Posterior cingulate gyrus (tissue), 11 donors: ENCODE data around the gene ELF2.
A peak's percentile ranks its signal among the peaks of the same experiment; 100 is the strongest.
"Not testable (repeated sequence)": the region's sequence is repeated elsewhere in the genome, so short reads cannot be mapped to it uniquely, and the experiment has no call there.

Experiments
- DNase-seq, 10 donors: peaks; one replicate each; pipeline versions ENCODE4 v3.0.0 to v3.0.0-alpha.2; 2020 to 2021; ENCODE audit warnings: mixed read lengths in 3 of 10
- intact Hi-C: fragments of 100-400 bp; cut with DNase I; formaldehyde crosslinking; loops from one replicate; pipeline ENCODE4 v1.15.1; 2023

ELF2 gene

DNA sequence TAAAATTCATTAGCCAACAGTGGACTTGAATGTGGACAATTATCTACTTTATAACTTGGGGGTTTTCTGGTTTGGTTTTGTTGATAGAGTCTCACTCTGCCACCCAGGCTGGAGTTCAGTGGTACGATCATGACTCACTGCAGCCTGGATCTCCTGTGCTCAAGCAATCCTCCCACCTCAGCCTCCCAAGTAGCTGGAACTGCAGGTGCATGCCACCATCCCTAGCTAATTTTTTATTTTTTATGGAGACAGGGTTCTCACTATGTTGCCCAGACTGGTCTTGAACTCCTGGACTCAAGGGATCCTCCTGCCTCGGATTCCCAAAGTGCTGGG lies 12.4 kb upstream of the ELF2 start:
- no peak for DNase-seq
- intact Hi-C loops: no loop called here

DNA sequence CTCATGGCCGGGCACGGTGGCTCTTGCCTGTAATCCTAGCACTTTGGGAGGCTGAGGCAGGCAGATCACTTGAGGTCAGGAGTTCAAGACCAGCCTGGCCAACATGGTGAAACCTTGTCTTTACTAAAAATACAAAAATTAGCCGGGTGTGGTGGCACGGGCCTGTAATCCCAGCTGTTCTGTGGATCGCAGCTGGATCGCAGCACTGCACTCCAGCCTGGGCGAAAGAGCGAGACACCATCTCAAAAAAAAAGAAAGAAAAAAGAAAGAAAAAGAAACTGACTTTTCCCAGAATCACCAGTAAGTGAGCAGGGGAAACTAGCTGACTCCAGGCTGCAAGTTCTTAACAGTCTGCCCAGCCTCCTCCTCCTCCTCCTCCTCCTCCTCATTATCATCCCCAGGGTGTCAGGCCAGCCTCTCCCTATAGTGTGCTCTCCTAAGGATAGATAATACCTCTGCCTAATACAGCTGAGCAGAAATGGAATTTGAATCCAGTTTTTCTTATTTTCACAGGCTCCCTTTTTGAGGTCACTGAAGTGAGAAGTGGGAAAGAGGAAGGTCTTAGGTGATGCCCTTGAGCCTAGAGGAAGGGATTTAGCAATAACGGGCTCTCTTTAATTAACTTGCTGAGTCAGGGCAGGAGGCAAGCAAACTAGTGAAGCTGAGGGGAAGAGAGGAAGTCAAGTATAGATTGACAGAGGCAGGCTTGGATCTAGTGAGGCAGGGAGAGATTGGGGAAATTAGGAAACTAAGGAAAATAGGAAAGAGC lies 11.8 kb upstream of the ELF2 start:
- intact Hi-C loops: no loop called here
- DNase-seq: no peak

DNA sequence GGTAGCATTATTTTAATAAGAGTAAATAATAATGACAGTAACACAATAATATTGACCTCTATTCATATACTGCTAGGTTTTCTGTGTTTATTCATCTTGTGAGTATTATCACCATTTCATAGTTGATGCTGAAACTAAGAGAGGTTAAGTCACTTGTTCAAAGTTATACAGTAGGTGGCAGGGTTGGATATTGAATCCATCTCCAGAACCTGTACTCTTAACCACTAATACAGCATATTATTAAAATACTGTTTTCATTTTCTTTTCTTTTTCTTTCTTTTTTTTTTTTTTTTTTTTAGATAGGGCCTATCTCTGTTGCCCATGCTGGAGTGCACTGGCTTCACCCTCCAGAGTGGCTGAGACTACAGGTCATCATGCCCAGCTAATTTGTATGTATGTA lies 7.1 kb upstream of the ELF2 start:
- no peak for DNase-seq
- intact Hi-C loops: no loop called here

DNA sequence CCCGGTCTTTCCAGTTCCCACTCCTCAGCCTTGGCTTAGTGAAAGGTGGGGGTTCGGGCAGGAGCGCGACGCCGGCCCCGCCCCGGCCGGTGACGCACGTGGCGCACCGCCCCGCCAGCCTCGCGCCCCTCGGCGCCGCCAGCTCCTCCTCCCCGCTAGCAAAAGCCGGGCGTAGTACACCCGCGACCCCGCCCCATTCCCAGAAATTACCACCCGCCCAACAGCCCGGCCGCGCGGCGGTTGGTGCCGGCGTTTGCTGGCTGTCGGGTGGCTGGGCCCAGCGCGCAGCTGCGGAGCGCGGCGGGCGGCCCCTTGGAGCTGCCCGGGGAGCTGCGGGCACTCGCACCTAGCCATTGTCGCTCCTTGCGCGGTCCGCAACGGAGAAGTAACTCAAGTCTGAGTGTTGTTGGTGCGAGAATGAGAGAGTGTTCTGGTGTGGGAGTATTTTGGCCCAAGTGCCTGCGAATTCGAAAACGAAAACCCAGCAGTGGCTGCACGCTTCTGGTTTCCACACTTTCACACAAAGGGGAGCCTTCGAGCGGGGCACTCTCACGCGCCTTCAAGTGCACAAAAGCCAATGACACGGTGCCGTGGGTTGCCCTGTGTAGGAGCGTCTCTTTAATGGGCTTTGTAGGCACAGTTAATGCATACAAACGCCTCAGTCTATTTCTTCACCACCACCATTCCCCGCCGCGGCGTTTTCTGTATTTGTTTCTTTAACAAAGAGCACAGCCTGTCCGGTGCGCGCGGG lies 1.0 kb upstream of the ELF2 start:
- intact Hi-C loops: loop anchor here (1.0 to 10.0 kb wide), 6 partner anchors 81 to 379 kb away; partner anchors contain the start of genes NAA15, NOCT, RAB33B and SETD7
- peak; percentile 85 to 99 (median 92) for DNase-seq

DNA sequence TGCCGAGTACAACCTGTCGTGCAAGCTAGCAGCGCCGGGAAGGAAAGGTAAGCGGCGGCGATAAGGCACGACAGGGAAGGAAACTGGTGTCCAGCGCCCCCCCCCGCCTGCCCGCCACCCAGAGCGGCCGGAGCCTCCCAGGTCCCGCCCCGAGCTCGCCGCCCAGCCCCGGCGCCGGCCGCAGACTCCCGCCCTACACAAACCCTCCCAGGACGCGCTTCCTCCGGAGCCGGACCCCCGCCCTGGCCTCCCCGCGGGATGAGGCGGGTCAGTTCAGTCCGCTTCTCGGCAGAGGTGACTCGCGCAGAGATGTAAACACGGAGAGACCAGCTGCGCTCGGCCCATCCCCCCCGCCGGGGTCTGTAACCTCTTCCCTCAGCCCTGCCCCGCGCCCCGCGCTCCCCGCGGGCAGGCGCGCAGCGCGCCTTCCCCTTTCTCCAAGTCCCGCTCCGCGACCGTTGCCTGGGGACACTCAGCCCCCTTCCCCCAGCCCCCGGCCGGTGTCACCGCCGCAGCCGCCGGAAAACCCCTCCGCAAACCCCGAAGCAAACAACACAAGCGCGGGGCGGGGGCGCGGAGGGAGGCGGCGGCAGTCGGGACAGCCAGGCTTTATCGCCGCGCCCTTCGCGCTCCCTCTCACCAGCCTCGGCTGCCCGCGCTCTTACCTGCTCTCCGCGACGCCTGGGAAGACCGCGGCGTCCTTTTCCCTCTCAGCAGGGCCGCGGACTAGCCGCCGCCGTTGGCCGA lies 543 bp downstream of the ELF2 start:
- intact Hi-C loops: loop anchor here (5.0 to 10.0 kb wide), 4 partner anchors 79 to 381 kb away; partner anchors contain the start of genes NOCT, RAB33B and SETD7
- peak; percentile 64 to 96 (median 74) for DNase-seq

DNA sequence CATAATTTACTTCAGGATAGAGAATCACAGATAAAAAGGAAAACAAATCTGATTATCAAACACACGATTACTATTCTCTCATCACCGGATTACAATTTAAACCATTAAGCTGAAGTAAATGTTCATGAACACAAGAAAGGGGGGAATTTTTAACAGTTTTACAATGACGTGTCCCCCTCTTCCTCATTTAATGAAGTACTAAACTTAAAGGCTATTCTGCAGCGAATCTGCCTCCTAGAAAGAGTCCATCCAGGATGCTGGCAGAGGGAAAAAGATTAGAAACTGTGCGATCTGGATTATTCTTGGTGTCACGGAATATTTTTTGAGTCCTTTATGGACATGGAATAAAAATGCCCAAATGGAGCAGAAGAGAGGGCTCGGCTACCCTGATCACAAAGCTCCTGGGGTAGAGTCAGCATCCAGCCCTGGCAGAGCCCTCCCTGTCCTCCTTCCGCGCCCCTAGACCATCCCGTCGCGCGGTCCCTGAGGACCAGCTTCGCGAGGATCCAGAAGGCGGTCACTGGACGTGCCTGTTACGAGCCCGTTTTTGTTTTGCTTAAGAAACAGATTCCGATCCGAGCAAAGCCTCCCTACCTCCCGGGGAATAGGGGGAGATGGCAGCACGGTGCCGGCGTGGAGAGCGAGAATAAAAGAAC lies 1.2 kb downstream of the ELF2 start:
- intact Hi-C loops: loop anchor here (5.0 to 10.0 kb wide), 4 partner anchors 78 to 382 kb away; partner anchors contain the start of genes NOCT, RAB33B and SETD7
- peak in 1 of 10 donors; percentile 18 for DNase-seq

DNA sequence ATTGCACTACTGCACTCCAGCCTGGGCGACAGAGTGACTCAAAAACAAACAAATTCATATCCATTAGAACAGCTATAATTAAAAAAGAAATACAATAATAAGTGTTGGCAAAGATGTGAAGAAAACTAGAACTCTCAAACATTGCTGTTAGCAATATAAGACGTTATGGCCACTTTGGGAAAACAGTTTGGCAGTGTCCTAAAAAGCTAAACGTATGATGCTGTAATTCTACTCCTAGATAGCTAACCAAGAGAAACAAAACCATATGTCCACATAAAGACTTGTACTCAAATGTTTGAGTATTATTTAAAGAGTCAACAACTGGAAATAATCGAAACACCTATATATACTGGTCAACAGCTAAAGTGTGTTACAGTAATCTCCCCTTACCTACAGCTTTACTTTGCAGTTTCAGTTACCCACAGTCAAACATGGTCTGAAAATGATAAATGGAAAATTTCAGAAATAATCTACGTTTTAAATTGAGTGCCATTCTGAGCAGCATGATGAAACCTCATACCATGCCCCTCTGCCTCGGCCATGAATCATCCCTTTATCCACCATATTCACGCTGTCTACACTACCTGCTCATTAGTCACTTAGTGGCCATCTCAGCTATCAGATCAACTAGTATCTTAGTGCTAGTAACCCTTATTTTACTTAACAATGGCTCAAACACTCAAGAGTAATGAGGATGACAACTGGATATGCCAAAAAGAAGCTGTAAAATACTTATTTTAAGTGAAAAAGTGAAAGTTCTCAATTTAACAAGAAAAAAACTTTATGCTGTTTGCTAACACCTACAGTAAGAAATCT lies 4.9 kb downstream of the ELF2 start:
- intact Hi-C loops: loop anchor here (10.0 kb wide), 2 partner anchors 157 to 283 kb away; partner anchors contain the start of genes NOCT and RAB33B

DNA sequence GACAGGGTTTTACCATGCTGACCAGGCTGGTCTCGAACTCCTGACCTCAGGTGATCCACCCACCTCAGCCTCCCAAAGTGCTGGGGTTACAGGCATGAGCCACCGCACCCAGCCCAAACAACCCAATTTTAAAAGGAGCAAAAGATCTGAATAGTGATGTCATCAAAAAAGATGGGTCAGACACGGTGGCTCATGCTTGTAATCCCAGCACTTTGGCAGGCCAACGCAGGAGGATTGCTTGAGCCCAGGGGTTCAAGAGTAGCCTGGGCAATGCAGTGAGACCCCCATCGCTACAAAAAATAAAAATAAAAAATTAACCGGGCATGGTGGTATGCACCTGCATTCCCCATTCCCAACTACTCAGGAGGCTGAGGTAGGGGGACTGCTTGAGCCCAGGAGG lies 6.1 kb downstream of the ELF2 start:
- DNase-seq: no peak
- intact Hi-C loops: loop anchor here (10.0 kb wide), 2 partner anchors 156 to 284 kb away; partner anchors contain the start of genes NOCT and RAB33B

More for the DNA sequence above, 4.9 kb downstream of the ELF2 start:
- DNase-seq: no peak

DNA sequence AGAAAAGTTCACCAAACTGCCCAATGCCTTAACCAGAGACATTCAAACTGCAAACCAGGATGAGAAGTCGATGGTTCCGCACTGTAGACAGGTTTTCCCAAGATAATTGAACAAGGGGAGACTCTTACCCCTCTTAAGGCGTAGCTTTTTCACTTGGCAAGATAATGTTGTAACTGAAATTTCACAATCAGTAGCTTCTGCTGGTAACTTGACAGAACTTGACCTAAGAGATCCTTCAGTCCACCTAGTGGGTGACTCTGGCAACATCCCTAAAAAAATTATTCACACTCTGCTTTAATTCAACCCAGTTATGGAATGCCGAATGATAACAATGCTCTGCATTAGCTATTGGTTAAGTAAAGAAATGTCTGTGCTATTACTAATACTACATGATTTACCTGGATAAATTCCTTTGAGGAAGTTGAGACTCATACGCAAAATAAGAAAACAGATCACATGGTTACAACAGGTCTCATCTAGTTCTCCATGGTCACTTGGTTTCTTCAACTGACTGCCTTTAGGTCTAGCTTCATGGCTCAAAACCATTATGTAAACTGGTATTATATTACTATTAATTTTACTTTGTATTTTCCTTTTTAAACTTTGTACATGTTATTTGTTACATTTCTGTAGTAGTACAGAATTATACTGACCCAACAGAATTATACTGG lies 9.1 kb downstream of the ELF2 start:
- intact Hi-C loops: no loop called here
- DNase-seq: no peak

DNA sequence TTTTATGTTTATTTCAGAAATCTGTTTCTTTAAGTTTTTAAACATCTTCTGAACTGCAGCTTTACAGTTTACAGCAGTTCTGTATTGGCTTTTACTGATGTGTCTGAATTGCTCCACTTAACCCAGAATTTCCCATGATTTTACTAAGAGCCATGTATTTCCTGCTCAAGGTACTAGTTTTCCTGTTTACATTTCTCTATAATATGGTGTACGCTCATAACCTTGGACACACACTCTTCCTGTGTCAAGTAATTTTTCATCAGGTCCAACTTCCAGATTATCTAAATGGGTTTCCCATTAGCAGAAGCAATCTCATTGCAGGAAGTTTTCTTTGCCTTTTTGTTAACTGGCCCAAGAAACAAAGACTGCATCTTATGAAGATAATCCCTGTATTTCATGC lies 12.3 kb downstream of the ELF2 start:
- DNase-seq: no peak
- intact Hi-C loops: no loop called here

DNA sequence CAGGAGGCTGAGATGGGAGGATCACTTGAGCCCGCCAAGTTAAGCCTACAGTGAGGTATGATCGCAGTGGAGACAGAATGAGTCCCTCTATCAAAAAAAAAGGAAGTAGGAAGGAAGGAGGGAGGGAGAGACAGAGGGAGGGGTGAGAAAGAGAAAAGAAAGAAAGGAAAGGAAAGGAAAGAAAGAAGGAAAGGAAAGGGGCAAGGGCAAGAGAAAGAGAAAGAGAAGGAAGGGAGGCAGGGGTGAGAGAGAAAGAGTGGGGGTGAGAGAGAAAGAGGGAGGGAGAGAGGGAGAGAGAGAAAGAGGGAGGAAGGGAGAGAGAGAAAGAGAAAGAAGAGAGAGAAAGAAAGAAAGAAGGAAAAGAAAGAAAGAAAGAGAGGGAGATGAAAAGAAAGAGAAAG lies 13.2 kb downstream of the ELF2 start:
- intact Hi-C loops: no loop called here
- no peak for DNase-seq

DNA sequence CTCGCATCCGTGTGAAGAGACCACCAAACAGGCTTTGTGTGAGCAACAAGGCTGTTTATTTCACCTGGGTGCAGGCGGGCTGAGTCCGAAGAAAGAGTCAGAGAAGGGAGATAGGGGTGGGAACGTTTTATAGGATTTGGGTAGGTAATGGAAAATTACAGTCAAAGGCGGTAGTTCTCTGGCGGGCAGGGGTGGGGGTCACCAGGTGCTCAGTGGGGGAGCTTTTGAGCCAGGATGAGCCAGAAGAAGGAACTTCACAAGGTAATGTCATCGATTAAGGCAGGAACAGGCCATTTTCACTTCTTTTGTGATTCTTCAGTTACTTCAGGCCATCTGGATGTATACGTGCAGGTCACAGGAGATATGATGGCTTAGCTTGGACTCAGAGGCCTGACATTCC lies 19.0 kb downstream of the ELF2 start:
- intact Hi-C loops, DNase-seq: not testable (repeated sequence)

DNA sequence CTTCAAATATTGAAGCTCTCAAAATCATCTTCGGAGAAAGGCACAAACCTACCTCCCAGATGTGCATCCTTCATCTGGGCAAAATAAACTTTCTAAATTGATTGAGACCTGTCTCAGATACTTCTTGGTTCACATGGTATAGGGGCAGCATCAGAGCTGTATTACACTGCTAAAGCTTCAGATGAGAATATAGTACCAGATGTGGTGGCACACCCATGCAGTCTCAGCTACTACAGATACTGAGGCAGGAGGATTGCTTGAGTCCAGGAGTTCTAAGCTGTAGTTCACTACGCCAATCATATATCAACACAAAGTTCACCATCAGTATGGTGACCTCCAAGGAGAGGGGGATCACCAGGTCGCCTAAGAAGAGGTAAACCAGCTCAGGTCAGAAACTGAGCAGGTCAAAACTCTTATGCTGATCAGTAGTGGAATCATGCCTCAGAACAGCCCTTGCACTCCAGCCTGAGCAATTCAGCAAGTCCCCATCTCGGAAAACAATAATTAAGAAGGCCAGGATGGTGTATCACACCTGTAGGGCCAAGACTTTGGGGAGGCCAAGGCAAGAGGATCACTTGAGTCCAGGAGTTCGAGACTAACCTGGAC lies 22.0 kb downstream of the ELF2 start:
- intact Hi-C loops: no loop called here
- DNase-seq: no peak

DNA sequence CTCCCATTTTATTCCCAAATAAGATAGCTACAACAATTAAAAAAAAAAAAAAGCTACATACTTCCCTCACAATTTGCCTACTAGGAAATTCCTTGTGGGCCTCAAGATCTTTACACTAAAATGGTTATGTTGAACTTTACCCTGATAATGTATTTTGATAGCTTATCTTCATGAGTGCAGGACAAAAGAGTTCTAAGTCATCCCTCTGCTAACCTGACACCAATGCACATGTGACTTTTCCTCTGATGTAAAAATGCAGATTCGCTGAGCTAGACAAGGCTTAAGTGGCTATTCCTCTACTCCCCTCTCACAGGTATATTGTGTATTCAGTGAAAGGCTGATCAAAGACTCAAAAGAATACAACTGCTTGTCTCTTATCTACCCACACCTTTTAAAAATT lies 22.5 kb downstream of the ELF2 start:
- no peak for DNase-seq
- intact Hi-C loops: no loop called here

DNA sequence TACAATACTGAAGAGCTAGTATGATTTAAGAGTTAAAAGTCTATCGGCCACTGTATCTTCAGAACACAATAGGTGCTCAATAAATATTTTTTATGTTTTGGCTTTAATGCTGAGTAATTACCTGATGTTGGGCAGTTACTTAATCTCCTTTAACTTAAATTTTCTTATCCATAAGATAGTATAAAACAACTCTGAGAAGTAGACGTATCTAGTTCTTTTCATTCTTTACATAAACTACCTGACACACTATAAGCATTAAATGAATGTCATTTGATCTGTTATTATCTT lies 22.9 kb downstream of the ELF2 start:
- DNase-seq: no peak
- intact Hi-C loops: no loop called here

DNA sequence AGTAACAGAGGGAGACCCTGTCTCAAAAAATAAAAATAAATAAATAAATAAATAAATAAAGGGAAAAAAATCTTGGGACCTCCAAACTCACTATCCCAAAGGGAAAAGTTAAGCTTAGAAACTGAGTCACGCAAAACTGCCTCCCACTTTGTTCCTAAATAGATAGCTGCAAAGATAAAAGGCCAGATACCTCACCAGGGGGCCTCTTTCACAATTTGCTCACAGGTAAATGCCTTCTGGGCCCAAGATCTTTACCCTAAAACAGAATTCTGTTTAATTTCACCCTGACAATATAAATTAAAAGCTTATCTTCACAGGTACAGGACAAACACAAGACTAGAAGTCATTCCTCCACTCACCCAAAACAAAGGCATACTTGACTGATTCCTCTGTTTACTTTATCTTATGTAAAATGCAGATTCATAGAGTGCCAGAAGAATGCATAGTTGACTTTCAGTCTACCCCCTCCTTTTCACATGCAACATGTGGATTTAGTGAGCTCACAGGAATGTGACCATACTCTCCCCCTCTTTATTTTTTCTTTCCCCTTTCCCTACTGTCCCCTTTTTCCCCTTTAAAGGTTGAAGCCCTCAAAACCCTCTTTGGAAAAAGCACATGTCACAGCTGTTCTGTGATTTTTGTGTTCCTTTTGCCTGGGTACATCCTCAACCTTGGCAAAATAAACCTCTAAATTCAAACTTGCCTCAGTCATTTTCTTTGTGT lies 23.4 kb downstream of the ELF2 start:
- intact Hi-C loops: no loop called here
- DNase-seq: no peak

DNA sequence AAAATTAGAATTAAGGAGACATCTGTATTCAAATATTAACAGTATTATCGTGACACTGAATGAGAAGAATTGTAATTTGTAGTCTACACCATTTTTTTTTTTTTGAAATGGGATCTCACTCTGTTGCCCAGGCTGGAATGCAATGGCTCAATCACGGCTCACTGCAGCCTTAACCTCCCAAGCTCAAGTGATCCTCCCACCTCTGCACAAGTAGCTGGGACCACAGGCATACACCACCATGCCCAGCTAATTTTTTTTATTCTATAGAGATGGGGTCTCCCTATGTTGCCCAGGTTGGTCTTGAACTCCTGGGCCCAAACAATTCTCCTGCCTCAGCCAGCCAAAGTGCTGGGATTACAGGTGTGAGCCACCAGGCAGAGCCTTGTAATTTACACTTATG lies 24.8 kb downstream of the ELF2 start:
- no peak for DNase-seq
- intact Hi-C loops: no loop called here

DNA sequence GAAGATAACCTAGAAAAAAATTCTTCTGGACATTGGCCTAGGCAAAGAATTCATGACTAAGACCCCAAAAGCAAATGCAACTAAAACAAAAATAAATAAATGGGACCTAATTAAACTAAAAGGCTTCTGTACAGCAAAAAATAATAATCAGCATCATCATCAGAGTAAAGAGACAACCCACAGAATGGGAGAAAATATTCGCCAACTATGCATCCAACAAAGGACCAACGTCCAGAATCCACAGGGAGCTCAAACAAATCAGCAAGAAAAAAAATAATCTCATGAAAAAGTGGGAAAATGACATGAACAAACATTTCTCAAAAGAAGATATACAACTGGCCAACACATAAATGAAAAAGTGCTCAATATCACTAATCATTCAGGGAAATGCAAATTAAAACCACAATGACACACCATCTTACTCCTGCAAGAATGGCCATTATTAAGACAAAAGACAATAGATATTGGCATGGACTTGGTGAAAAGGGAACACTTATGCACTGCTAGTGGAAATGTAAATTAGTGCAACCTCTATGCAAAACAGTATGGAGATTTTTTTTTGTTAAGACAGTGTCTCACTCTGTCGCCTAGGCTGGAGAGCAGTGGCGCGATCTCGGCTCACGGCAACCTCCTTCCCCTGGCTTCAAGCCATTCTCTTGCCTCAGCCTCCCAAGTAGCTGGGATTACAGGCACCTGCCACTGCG lies 29.9 kb downstream of the ELF2 start:
- DNase-seq: no peak
- intact Hi-C loops: no loop called here
